GM12878 (cell line): ENCODE data around the gene PTPRD. TPM values are rescaled to one million over a fixed set of nuclear protein-coding genes. Genes with fewer than 3 reads are reported as not detected.

Experiments used
- ATAC-seq: fragments of 200-7000 bp; cut with Tn5 transposase; 3 replicates; pipeline ENCODE4 v1.9.1; 2020; ENCODE audit warnings: mild to moderate bottlenecking, moderate library complexity
- BruUV-seq: library from RNA; stranded (reverse); fragments of 400-500 nt; replicated peaks from 2 replicates; lab custom pipeline; 2021; lab: Mats Ljungman, UMichigan
- CTCF ChIA-PET: fragments of 300-600 bp; sonication (Branson Sonifier 250); formaldehyde crosslinking; extraction: SDS; loops from one replicate; lab custom pipeline; 2021; ENCODE audit warnings: inconsistent platforms; lab: Yijun Ruan, JAX
- POLR2A ChIA-PET: fragments of 350-600 bp; formaldehyde crosslinking; extraction: SDS; loops from one replicate; lab custom pipeline; 2021; ENCODE audit warnings: inconsistent platforms; lab: Charles Lee
- RAD21 ChIA-PET: fragments of 300-600 bp; sonication (Branson Sonifier 250); formaldehyde crosslinking; loops from one replicate; lab custom pipeline; 2023; ENCODE audit warnings: antibody characterized with exemption; ENCODE audit not compliant: unreplicated experiment; lab: Charles Lee
- SMC1A ChIA-PET: fragments of 300-600 bp; sonication (Branson Sonifier 250); formaldehyde crosslinking; loops from one replicate; lab custom pipeline; 2023; ENCODE audit not compliant: unreplicated experiment, uncharacterized antibody; lab: Charles Lee
- DNase-seq: peaks from one replicate; pipeline ENCODE4 v3.0.0-alpha.2; 2011; ENCODE audit warnings: low read depth, low spot score
- FAIRE-seq: peaks from 3 replicates; lab custom pipeline; 2011; peaks lifted over from hg19 to GRCh38; lab: Jason Lieb, UNC
- H2AFZ ChIP-seq: 2 replicates; pipeline ENCODE4 v1.6.0; 2011; ENCODE audit warnings: low read depth, low read length, control low read depth; ENCODE audit not compliant: control insufficient read depth
- H3K27ac ChIP-seq: 2 replicates; pipeline ENCODE4 v1.5.1; 2011; ENCODE audit warnings: control low read depth; ENCODE audit not compliant: control insufficient read depth, insufficient read depth
- H3K27me3 ChIP-seq, 2 experiments: replicated peaks in 1 of 2; 2 replicates each; pipeline versions ENCODE4 v1.6.0 to v1.6.1; 2011; ENCODE audit warnings: low read length in 1 of 2; ENCODE audit not compliant: control insufficient read depth in 2 of 2, insufficient read depth in 2 of 2
- H3K36me3 ChIP-seq, 2 experiments: 2 replicates each; pipeline ENCODE4 v1.5.1; 2011; ENCODE audit warnings: low read length in 1 of 2; ENCODE audit not compliant: control insufficient read depth in 2 of 2, insufficient read depth in 2 of 2
- H3K4me1 ChIP-seq: 2 replicates; pipeline ENCODE4 v1.6.1; 2011; ENCODE audit warnings: mild to moderate bottlenecking, low read length, moderate library complexity, mixed read lengths; ENCODE audit not compliant: control insufficient read depth, insufficient read depth
- H3K4me2 ChIP-seq: 2 replicates; pipeline ENCODE4 v1.6.0; 2011; ENCODE audit warnings: control low read depth; ENCODE audit not compliant: control insufficient read depth, insufficient read depth
- H3K4me3 ChIP-seq: fragments of 200-600 bp; sonication (generic); 2 replicates; pipeline ENCODE4 v1.5.1; 2016
- H3K79me2 ChIP-seq: 2 replicates; pipeline ENCODE4 v1.6.0; 2011; ENCODE audit warnings: low read length; ENCODE audit not compliant: control insufficient read depth, insufficient read depth
- H3K9ac ChIP-seq: 2 replicates; pipeline ENCODE4 v1.8.0; 2011; ENCODE audit warnings: low read length, control low read depth, mixed read lengths; ENCODE audit not compliant: control insufficient read depth, insufficient read depth
- H3K9me3 ChIP-seq: replicated peaks from 3 replicates; pipeline ENCODE4 v1.5.1; 2011; ENCODE audit warnings: mild to moderate bottlenecking, low read length; ENCODE audit not compliant: control insufficient read depth, insufficient read depth
- H4K20me1 ChIP-seq: 2 replicates; pipeline ENCODE4 v1.6.0; 2011; ENCODE audit not compliant: control insufficient read depth, insufficient read depth
- CBX3 ChIP-seq: fragments of 200-600 bp; sonication (generic); IDR thresholded peaks from 2 replicates; pipeline ENCODE4 v1.6.1; 2016; ENCODE audit warnings: low read depth, borderline replicate concordance
- CEBPB ChIP-seq, 2 experiments: fragments of 150-350 bp in 1 of 2; IDR thresholded peaks; 2 replicates each; pipeline ENCODE4 v1.6.1; 2012 to 2014; ENCODE audit warnings: low read depth in 2 of 2, low read length in 2 of 2, borderline replicate concordance in 1 of 2, inconsistent platforms in 1 of 2
- FOXK2 ChIP-seq: fragments of 450-650 bp; IDR thresholded peaks from 2 replicates; pipeline ENCODE4 v1.6.1; 2017; ENCODE audit warnings: mild to moderate bottlenecking, moderate library complexity
- FOXM1 ChIP-seq: IDR thresholded peaks from 2 replicates; pipeline ENCODE4 v1.6.1; 2012; ENCODE audit warnings: low read depth, mild to moderate bottlenecking, inconsistent platforms, low read length, moderate library complexity
- NFYB ChIP-seq: IDR thresholded peaks from 2 replicates; pipeline ENCODE4 v1.6.1; 2011; ENCODE audit warnings: low read depth, mild to moderate bottlenecking, low read length, improper control_type of control experiment, moderate library complexity; ENCODE audit not compliant: insufficient read depth
- NR2C1 ChIP-seq: fragments of 450-650 bp; IDR thresholded peaks from 2 replicates; pipeline ENCODE4 v1.6.1; 2017; ENCODE audit warnings: antibody characterized with exemption, mild to moderate bottlenecking, moderate library complexity
- PBX3 ChIP-seq: IDR thresholded peaks from 2 replicates; pipeline ENCODE4 v1.6.1; 2011; ENCODE audit warnings: mild to moderate bottlenecking, low read depth, low read length, moderate library complexity; ENCODE audit not compliant: insufficient replicate concordance
- POU2F2 ChIP-seq: IDR thresholded peaks from 3 replicates; pipeline ENCODE4 v1.6.1; 2011; ENCODE audit warnings: low read depth, mild to moderate bottlenecking, low read length, borderline replicate concordance
- RB1 ChIP-seq: fragments of 450-650 bp; formaldehyde crosslinking; IDR thresholded peaks from 2 replicates; pipeline ENCODE4 v1.6.1; 2017; ENCODE audit warnings: mild to moderate bottlenecking, borderline replicate concordance
- RELB ChIP-seq: fragments of 450-650 bp; IDR thresholded peaks from 2 replicates; pipeline ENCODE4 v1.6.1; 2017; ENCODE audit warnings: low read depth, mild to moderate bottlenecking, moderate library complexity
- ZBTB4 ChIP-seq: fragments of 450-650 bp; formaldehyde crosslinking; IDR thresholded peaks from 2 replicates; pipeline ENCODE4 v1.4.0; 2022; ENCODE audit warnings: mild to moderate bottlenecking, moderate library complexity
- WGBS: methylation state at CpG from one replicate; pipeline ENCODE4 v1.1.6; 2016; ENCODE audit warnings: low lambda C conversion rate; ENCODE audit not compliant: insufficient replicate concordance, insufficient coverage; ENCODE audit errors: missing lambda C conversion rate; 5-methylcytosine and 5-hydroxymethylcytosine counted together
- in situ Hi-C: fragments of 300-500 bp; cut with MboI; formaldehyde crosslinking; loops from 9 replicates; pipeline ENCODE4 v1.14.3; 2018; ENCODE audit warnings: mixed read lengths
- intact Hi-C: fragments of 100-400 bp; cut with micrococcal nuclease; formaldehyde crosslinking; loops from one replicate; pipeline ENCODE4 v1.14.2; 2022; ENCODE audit not compliant: unreplicated experiment
- polyA plus RNA-seq, 11 experiments: library from polyadenylated mRNA; depleted of rRNA in 4 of 11; unstranded in 6 of 11; stranded (reverse) in 5 of 11; fragments of >200 nt; fragmentation: Nextera tagmentation in 4 of 11; fragmentation: Illumina TruSeq in 1 of 11; extraction: Ambion mirVana in 4 of 11; extraction: Trizol in 1 of 11; gene quantifications; 1 replicate in 1 of 11; 2 replicates in 10 of 11; pipeline versions ENCODE4 v1.2.1 to v1.2.3, GENCODE V29; 2011 to 2016; ENCODE audit warnings: inconsistent platforms in 2 of 11, missing spikeins in 2 of 11, low read depth in 1 of 11
- total RNA-seq, 4 experiments: library from RNA; depleted of rRNA in 3 of 4; stranded (reverse); fragments of >200 nt in 3 of 4; fragmentation: Illumina TruSeq in 1 of 4; extraction: Trizol in 1 of 4; gene quantifications; 2 replicates each; pipeline versions ENCODE4 v1.2.1 to v1.2.3, GENCODE V29; 2013 to 2021
- TF ChIP-seq, protein P1 (sequence below): fragments of 450-650 bp; IDR thresholded peaks from 2 replicates; pipeline ENCODE4 v1.6.1; 2017; ENCODE audit warnings: borderline replicate concordance
- TF ChIP-seq, protein P2 (sequence below): IDR thresholded peaks from 2 replicates; pipeline ENCODE4 v1.6.1; 2011; ENCODE audit warnings: borderline replicate concordance, low read depth, mild to moderate bottlenecking, moderate library complexity, low read length; ENCODE audit not compliant: insufficient read depth, poor library complexity, severe bottlenecking

Gene PTPRD
- total and polyA plus RNA-seq, 10 of the 15 experiments (the other 5 are each of a cell fraction or from before 2014, with no cell fraction given), result under 0.01 to 0.05 (median 0.01) TPM; not detected in 7

DNA sequence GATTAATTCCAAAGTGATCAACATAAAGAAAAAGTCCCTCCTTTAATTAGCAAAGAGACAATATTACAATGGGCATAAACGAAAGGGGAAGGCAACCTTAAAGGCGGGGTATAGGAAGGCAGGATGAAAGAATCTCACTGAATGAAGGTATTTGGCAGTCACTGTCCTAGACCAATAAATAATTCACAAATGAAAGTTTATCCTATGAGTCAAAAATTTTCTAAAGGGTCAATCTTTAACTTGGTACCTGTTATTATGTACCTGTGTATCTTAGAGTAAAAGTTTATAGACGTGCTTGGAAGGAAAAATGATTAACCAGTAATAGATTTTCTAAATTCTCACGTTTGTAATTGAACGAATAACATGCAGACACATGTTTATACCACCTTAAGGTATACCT lies 1867.5 kb downstream of the PTPRD start:
- Histone ChIP-seq H3K27me3 (no peaks in the 10 kb centered on the region), H3K4me1 (no peaks in the 10 kb centered on the region), H3K27ac (no peak overlapping the region), H3K79me2 (no peaks in the 10 kb centered on the region), H4K20me1 (no peaks in the 10 kb centered on the region), H3K4me2 (no peak overlapping the region), H2AFZ (no peak overlapping the region), H3K36me3 (no peaks in the 10 kb centered on the region), H3K9me3 (no peaks in the 10 kb centered on the region), H3K4me3 (no peak overlapping the region), H3K9ac (no peak overlapping the region)
- under 1% methylated on average over 5 of the region's 5 CpGs for WGBS
- CTCF ChIA-PET, result no interaction called here
- in situ Hi-C loops (no loop called here), intact Hi-C loops (no loop called here)
- no TSS peak for BruUV-seq
- SMC1A ChIA-PET, result no interaction called here
- FAIRE-seq (no peak), DNase-seq (no peak), ATAC-seq (no peak)
- RAD21 ChIA-PET, result no interaction called here
- POLR2A ChIA-PET, result no interaction called here
- TF ChIP-seq NFYB, result no peak
- TF ChIP-seq CBX3, result no peak
- TF ChIP-seq, protein P1, sequence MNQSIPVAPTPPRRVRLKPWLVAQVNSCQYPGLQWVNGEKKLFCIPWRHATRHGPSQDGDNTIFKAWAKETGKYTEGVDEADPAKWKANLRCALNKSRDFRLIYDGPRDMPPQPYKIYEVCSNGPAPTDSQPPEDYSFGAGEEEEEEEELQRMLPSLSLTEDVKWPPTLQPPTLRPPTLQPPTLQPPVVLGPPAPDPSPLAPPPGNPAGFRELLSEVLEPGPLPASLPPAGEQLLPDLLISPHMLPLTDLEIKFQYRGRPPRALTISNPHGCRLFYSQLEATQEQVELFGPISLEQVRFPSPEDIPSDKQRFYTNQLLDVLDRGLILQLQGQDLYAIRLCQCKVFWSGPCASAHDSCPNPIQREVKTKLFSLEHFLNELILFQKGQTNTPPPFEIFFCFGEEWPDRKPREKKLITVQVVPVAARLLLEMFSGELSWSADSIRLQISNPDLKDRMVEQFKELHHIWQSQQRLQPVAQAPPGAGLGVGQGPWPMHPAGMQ, result no peak
- TF ChIP-seq ZBTB4 (CRISPR knock-in tag), result no peak
- TF ChIP-seq RELB, result no peak
- TF ChIP-seq, protein P2, sequence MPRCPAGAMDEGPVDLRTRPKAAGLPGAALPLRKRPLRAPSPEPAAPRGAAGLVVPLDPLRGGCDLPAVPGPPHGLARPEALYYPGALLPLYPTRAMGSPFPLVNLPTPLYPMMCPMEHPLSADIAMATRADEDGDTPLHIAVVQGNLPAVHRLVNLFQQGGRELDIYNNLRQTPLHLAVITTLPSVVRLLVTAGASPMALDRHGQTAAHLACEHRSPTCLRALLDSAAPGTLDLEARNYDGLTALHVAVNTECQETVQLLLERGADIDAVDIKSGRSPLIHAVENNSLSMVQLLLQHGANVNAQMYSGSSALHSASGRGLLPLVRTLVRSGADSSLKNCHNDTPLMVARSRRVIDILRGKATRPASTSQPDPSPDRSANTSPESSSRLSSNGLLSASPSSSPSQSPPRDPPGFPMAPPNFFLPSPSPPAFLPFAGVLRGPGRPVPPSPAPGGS, result no peak
- TF ChIP-seq NR2C1, result no peak
- no peak for TF ChIP-seq RB1
- TF ChIP-seq CEBPB (IDR thresholded peaks at IDR 0.05; ENCODE audit: borderline replicate concordance in 1 of 2, low read depth in 2 of 2, low read length in 2 of 2), result no peak
- TF ChIP-seq PBX3, result no peak
- no peak for TF ChIP-seq FOXM1
- TF ChIP-seq FOXK2, result no peak
- TF ChIP-seq POU2F2, result no peak
